ENCODE results near the gene KRTAP5-10. TPM values are rescaled to one million over a fixed set of nuclear protein-coding genes. Genes with fewer than 3 reads are reported as not detected.

The KRTAP5-10 gene
- total and polyA plus RNA-seq, 2 of the 8 experiments (the other 6 are each of a cell fraction or from before 2014, with no cell fraction given): 0.12 TPM; not detected in 1

GRCh38 chr11:71562120-71562519 lies 3.2 kb upstream of the KRTAP5-10 start:
- H3K9ac ChIP-seq (replicated peaks in 1 of 4; ENCODE audit: extremely low read depth in 1 of 4, low read depth in 3 of 4, low read length in 3 of 4): no peak overlapping the region
- no peak overlapping the region for H4K5ac ChIP-seq (ENCODE audit: insufficient read length, low read depth, low read length)
- H3K36me3 ChIP-seq (ENCODE audit: control insufficient read depth in 2 of 4, insufficient read depth in 4 of 4, low read length in 3 of 4): no peaks in the 10 kb centered on the region
- H4K91ac ChIP-seq (replicated peaks; ENCODE audit: insufficient read length, low read length): no peak overlapping the region
- no peak for TF ChIP-seq SP2 (IDR thresholded peaks at IDR 0.05; ENCODE audit: low read length)
- TF ChIP-seq, protein P1, sequence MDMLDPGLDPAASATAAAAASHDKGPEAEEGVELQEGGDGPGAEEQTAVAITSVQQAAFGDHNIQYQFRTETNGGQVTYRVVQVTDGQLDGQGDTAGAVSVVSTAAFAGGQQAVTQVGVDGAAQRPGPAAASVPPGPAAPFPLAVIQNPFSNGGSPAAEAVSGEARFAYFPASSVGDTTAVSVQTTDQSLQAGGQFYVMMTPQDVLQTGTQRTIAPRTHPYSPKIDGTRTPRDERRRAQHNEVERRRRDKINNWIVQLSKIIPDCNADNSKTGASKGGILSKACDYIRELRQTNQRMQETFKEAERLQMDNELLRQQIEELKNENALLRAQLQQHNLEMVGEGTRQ (IDR thresholded peaks at IDR 0.05; ENCODE audit: low read length): no peak
- TF ChIP-seq PHF8 (conservative IDR thresholded peaks at IDR 0.05; ENCODE audit: low read depth, low read length): no peak
- TF ChIP-seq JUND (IDR thresholded peaks at IDR 0.05; ENCODE audit: low read length): no peak
- TF ChIP-seq EP300 (IDR thresholded peaks at IDR 0.05; ENCODE audit: borderline replicate concordance in 1 of 2, low read depth in 2 of 2, low read length in 2 of 2): no peak
- no peak for TF ChIP-seq E2F6 (IDR thresholded peaks at IDR 0.05)
- no peak for TF ChIP-seq KDM1A (IDR thresholded peaks at IDR 0.05; ENCODE audit: borderline replicate concordance, low read length)
- no peak for TF ChIP-seq RBBP5 (IDR thresholded peaks at IDR 0.05; ENCODE audit: borderline replicate concordance, low read depth, low read length)
- no peak for TF ChIP-seq GABPA (IDR thresholded peaks at IDR 0.05; ENCODE audit: borderline replicate concordance, insufficient read depth, low read length)
- TF ChIP-seq SIX5 (IDR thresholded peaks at IDR 0.05; ENCODE audit: low read depth, low read length): no peak
- no peak for TF ChIP-seq MAFK (IDR thresholded peaks at IDR 0.05; ENCODE audit: low read depth, low read length)
- no peak for TF ChIP-seq BCL11A (IDR thresholded peaks at IDR 0.05; ENCODE audit: low read depth in 2 of 2, low read length in 2 of 2)
- TF ChIP-seq TBP (IDR thresholded peaks at IDR 0.05; ENCODE audit: low read depth, low read length): no peak
- no peak for TF ChIP-seq CHD2 (IDR thresholded peaks at IDR 0.05; ENCODE audit: low read length)
- no peak overlapping the region for H3K56ac ChIP-seq (replicated peaks; ENCODE audit: insufficient read length, low read depth, low read length)
- no peak overlapping the region for H2AFZ ChIP-seq (ENCODE audit: low read length)
- no peak overlapping the region for H2BK20ac ChIP-seq (ENCODE audit: low read length)
- H4K8ac ChIP-seq (ENCODE audit: extremely low read depth, insufficient read depth, low read length): no peak overlapping the region
- H4K20me1 ChIP-seq (replicated peaks in 1 of 2; ENCODE audit: control insufficient read depth in 1 of 2, insufficient read depth in 2 of 2, low read length in 2 of 2): no peaks in the 10 kb centered on the region
- H3K27ac ChIP-seq (ENCODE audit: low read depth, low read length): no peak overlapping the region
- peaks cover 0 to 4% (median 3%) of the 10 kb centered on the region in 4 experiments; a peak in 4 of 7 replicates for H3K4me1 ChIP-seq (replicated peaks in 1 of 4; ENCODE audit: control insufficient read depth in 3 of 4, insufficient read depth in 4 of 4, low read length in 3 of 4)
- no peak overlapping the region for H2AK5ac ChIP-seq (ENCODE audit: low read depth, low read length)
- no peak overlapping the region for H3K14ac ChIP-seq (ENCODE audit: insufficient read length)
- H3K4me2 ChIP-seq (ENCODE audit: insufficient read depth in 1 of 2, low read depth in 2 of 2, low read length in 2 of 2): no peak overlapping the region
- no peak overlapping the region for H2BK120ac ChIP-seq (replicated peaks; ENCODE audit: low read depth, low read length)
- H3K18ac ChIP-seq (ENCODE audit: extremely low read depth, low read length): no peak overlapping the region
- FAIRE-seq (no peak), DNase-seq (ENCODE audit: low read depth in 1 of 2, low spot score in 2 of 2) (no peak)
- ChIA-PET POLR2A (ENCODE audit: partially characterized antibody) (no interaction called here), CTCF (ENCODE audit: partially characterized antibody) (interaction anchor here (1.5 to 3.9 kb wide), 4 partner anchors 17 to 37 kb away, joined by 3 to 28 read pairs (median 10); no protein-coding TSS in a partner anchor)
- no peak overlapping the region for H3K4ac ChIP-seq (replicated peaks; ENCODE audit: insufficient read length, low read depth, low read length)
- no peaks in the 10 kb centered on the region for H3K79me2 ChIP-seq (ENCODE audit: control insufficient read depth in 1 of 2, insufficient read depth in 2 of 2, low read length in 2 of 2)
- H3K9me3 ChIP-seq (ENCODE audit: insufficient read depth in 2 of 2, low read depth in 1 of 2, low read length in 1 of 2): peaks cover 0 to 4% of the 10 kb centered on the region in 2 experiments; a peak in 2 of 4 replicates
- no peaks in the 10 kb centered on the region for H3K79me1 ChIP-seq (ENCODE audit: low read depth, low read length)
- no peak overlapping the region for H2BK5ac ChIP-seq (ENCODE audit: low read depth, low read length)
- H3K27me3 ChIP-seq (replicated peaks in 1 of 4; ENCODE audit: control insufficient read depth in 3 of 4, extremely low read depth in 1 of 4, insufficient read depth in 3 of 4, low read length in 3 of 4): peaks cover 0 to 2% (median 0%) of the 10 kb centered on the region in 4 experiments; a peak in 1 of 7 replicates
- no peak overlapping the region for H2BK15ac ChIP-seq (ENCODE audit: low read length)
- no peak overlapping the region for H2BK12ac ChIP-seq (ENCODE audit: low read depth, low read length)
- H3K23me2 ChIP-seq (ENCODE audit: low read depth, low read length): no peaks in the 10 kb centered on the region
- no peak overlapping the region for H3K4me3 ChIP-seq (ENCODE audit: extremely low read depth in 1 of 4, insufficient read depth in 2 of 4, low read depth in 3 of 4, low read length in 4 of 4)
- H3K23ac ChIP-seq (ENCODE audit: insufficient read length): no peak overlapping the region
